NCI-H510A (cell line): ENCODE results near the gene DPYD.

Experiments used
- DNase-seq: peaks from one replicate; lab custom pipeline; 2025; lab: John Stamatoyannopoulos, UW

The DPYD gene

DNA sequence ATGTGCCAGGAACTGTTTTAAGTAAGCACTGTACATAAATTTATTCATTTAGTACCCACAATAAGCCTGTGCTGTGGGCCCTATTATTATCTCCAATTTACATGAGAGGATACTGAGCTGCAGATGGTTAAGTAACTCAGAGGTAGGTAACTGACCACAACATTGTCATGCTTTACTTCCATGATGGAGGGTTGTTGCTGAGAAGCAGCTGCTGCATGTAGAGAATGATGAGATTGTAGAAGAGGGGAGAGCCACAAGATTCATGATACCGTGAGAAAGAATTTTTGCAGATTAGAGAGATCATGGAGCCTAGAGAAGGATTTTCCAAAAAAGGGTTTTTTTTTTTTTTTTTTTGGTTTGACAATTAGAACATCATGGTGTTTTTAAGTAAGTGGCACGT lies 886.2 kb downstream of the DPYD start:
- DNase-seq, result no peak

DNA sequence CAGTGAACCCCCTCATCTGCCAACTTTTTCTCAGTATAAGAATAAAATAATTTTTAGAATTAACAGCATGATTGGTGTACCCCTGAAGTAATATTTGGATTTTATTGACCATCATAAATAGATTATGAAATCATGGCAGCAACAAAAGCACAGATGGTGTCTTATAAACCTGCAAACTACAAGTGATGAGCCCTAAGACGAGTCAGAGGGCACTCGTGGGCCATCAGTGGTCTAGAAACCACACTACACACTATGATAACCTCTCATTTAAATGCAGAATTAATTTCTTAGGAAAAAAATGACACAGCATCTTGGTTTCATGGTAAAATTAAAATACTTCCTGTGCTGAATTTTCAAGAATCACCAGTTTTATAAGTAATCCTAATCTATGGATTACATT lies 886.9 kb downstream of the DPYD start:
- no peak for DNase-seq
